ENCODE data around the gene TMEM209.
A peak's percentile ranks its signal among the peaks of the same experiment; 100 is the strongest.

The TMEM209 gene

GRCh38 chr7:130143986-130144311 lies 61.3 kb downstream of the TMEM209 start:
- no peak overlapping the region for H3K4me2 ChIP-seq (ENCODE audit: insufficient read depth, low read length, poor library complexity, severe bottlenecking)
- no peak overlapping the region for H3K4ac ChIP-seq (ENCODE audit: low read length)
- H3K23ac ChIP-seq (ENCODE audit: low read depth, low read length, poor library complexity) = no peak overlapping the region
- no peak for DNase-seq (ENCODE audit: low spot score)
- no peak overlapping the region for H3K9ac ChIP-seq (ENCODE audit: low read depth, low read length, poor library complexity)
- no peak overlapping the region for H2AFZ ChIP-seq (ENCODE audit: low read length)
- peaks cover 0 to 14% of the 10 kb centered on the region in 2 donors for H3K36me3 ChIP-seq (replicated peaks in 1 of 2; ENCODE audit: control insufficient read depth in 2 of 2, insufficient read depth in 2 of 2, low read length in 2 of 2)
- H3K27me3 ChIP-seq (ENCODE audit: control insufficient read depth in 3 of 3, insufficient read depth in 3 of 3, low read depth in 1 of 3, low read length in 3 of 3) = no peaks in the 10 kb centered on the region
- H2BK15ac ChIP-seq (ENCODE audit: low read length) = no peak overlapping the region
- H3K18ac ChIP-seq (ENCODE audit: low read length) = peak overlapping the region; percentile 15
- WGBS, 2 donors (ENCODE audit: extremely low coverage in 2 of 2, insufficient read length in 2 of 2, insufficient replicate concordance in 1 of 2) = no CpG with 5 or more reads among the region's 3 CpGs
- H3K4me1 ChIP-seq (ENCODE audit: control insufficient read depth in 2 of 2, insufficient read depth in 1 of 2, low read depth in 1 of 2, low read length in 2 of 2) = peaks cover 9 to 27% of the 10 kb centered on the region in 2 donors
- no peak overlapping the region for H3K14ac ChIP-seq (ENCODE audit: low read length)
- H2BK120ac ChIP-seq (ENCODE audit: low read depth, low read length) = no peak overlapping the region
- H2BK12ac ChIP-seq (ENCODE audit: low read length) = no peak overlapping the region
- H3K4me3 ChIP-seq (ENCODE audit: low read length in 2 of 2) = no peak overlapping the region
- no peak overlapping the region for H2AK5ac ChIP-seq (ENCODE audit: low read depth, low read length)
- no peak overlapping the region for H2BK5ac ChIP-seq (ENCODE audit: low read length)
- H4K91ac ChIP-seq (ENCODE audit: low read depth, low read length, poor library complexity) = no peak overlapping the region
- H4K8ac ChIP-seq (ENCODE audit: low read depth, low read length) = no peak overlapping the region
- no peak overlapping the region for H3K27ac ChIP-seq (replicated peaks; ENCODE audit: low read length)
- H3K9me3 ChIP-seq (replicated peaks in 1 of 2; ENCODE audit: control insufficient read depth in 2 of 2, insufficient read depth in 1 of 2, low read depth in 1 of 2, low read length in 2 of 2) = no peaks in the 10 kb centered on the region
- no peaks in the 10 kb centered on the region for H3K79me1 ChIP-seq (ENCODE audit: low read depth, low read length)

GRCh38 chr7:130143334-130143732 lies 61.9 kb downstream of the TMEM209 start:
- H2BK5ac ChIP-seq (ENCODE audit: low read length) = no peak overlapping the region
- H3K4ac ChIP-seq (ENCODE audit: low read length) = no peak overlapping the region
- DNase-seq (ENCODE audit: low spot score) = no peak
- no peaks in the 10 kb centered on the region for H3K79me1 ChIP-seq (ENCODE audit: low read depth, low read length)
- no peak overlapping the region for H3K4me2 ChIP-seq (ENCODE audit: insufficient read depth, low read length, poor library complexity, severe bottlenecking)
- no peak overlapping the region for H3K4me3 ChIP-seq (ENCODE audit: low read length in 2 of 2)
- no peak overlapping the region for H2BK15ac ChIP-seq (ENCODE audit: low read length)
- H2BK120ac ChIP-seq (ENCODE audit: low read depth, low read length) = no peak overlapping the region
- no peak overlapping the region for H3K14ac ChIP-seq (ENCODE audit: low read length)
- no peak overlapping the region for H2BK12ac ChIP-seq (ENCODE audit: low read length)
- no peak overlapping the region for H4K91ac ChIP-seq (ENCODE audit: low read depth, low read length, poor library complexity)
- no peaks in the 10 kb centered on the region for H3K9me3 ChIP-seq (replicated peaks in 1 of 2; ENCODE audit: control insufficient read depth in 2 of 2, insufficient read depth in 1 of 2, low read depth in 1 of 2, low read length in 2 of 2)
- H3K4me1 ChIP-seq (ENCODE audit: control insufficient read depth in 2 of 2, insufficient read depth in 1 of 2, low read depth in 1 of 2, low read length in 2 of 2) = peaks cover 9 to 27% of the 10 kb centered on the region in 2 donors
- no peak overlapping the region for H2AFZ ChIP-seq (ENCODE audit: low read length)
- H3K36me3 ChIP-seq (replicated peaks in 1 of 2; ENCODE audit: control insufficient read depth in 2 of 2, insufficient read depth in 2 of 2, low read length in 2 of 2) = peaks cover 0 to 15% of the 10 kb centered on the region in 2 donors
- no peak overlapping the region for H3K18ac ChIP-seq (ENCODE audit: low read length)
- no peak overlapping the region for H2AK5ac ChIP-seq (ENCODE audit: low read depth, low read length)
- no peak overlapping the region for H3K9ac ChIP-seq (ENCODE audit: low read depth, low read length, poor library complexity)
- no peak overlapping the region for H3K23ac ChIP-seq (ENCODE audit: low read depth, low read length, poor library complexity)
- no peak overlapping the region for H3K27ac ChIP-seq (replicated peaks; ENCODE audit: low read length)
- no peaks in the 10 kb centered on the region for H3K27me3 ChIP-seq (ENCODE audit: control insufficient read depth in 3 of 3, insufficient read depth in 3 of 3, low read depth in 1 of 3, low read length in 3 of 3)
- WGBS, 2 donors (ENCODE audit: extremely low coverage in 2 of 2, insufficient read length in 2 of 2, insufficient replicate concordance in 1 of 2) = no CpG with 5 or more reads among the region's 5 CpGs
- no peak overlapping the region for H4K8ac ChIP-seq (ENCODE audit: low read depth, low read length)

GRCh38 chr7:130142654-130143333 lies 62.4 kb downstream of the TMEM209 start:
- Histone ChIP-seq H3K4ac (ENCODE audit: low read length) (no peak overlapping the region), H3K4me2 (ENCODE audit: insufficient read depth, low read length, poor library complexity, severe bottlenecking) (no peak overlapping the region), H2AK5ac (ENCODE audit: low read depth, low read length) (peak overlapping the region; percentile 54), H3K23ac (ENCODE audit: low read depth, low read length, poor library complexity) (peak overlapping the region; percentile 19), H3K9ac (ENCODE audit: low read depth, low read length, poor library complexity) (no peak overlapping the region), H3K4me1 (ENCODE audit: control insufficient read depth in 2 of 2, insufficient read depth in 1 of 2, low read depth in 1 of 2, low read length in 2 of 2) (peaks cover 9 to 27% of the 10 kb centered on the region in 2 donors), H2BK12ac (ENCODE audit: low read length) (peak overlapping the region; percentile 17), H4K91ac (ENCODE audit: low read depth, low read length, poor library complexity) (no peak overlapping the region), H2BK15ac (ENCODE audit: low read length) (peak overlapping the region; percentile 37), H3K79me1 (ENCODE audit: low read depth, low read length) (no peaks in the 10 kb centered on the region), H3K14ac (ENCODE audit: low read length) (no peak overlapping the region), H3K27ac (replicated peaks; ENCODE audit: low read length) (peak overlapping the region; percentile 89), H3K27me3 (ENCODE audit: control insufficient read depth in 3 of 3, insufficient read depth in 3 of 3, low read depth in 1 of 3, low read length in 3 of 3) (no peaks in the 10 kb centered on the region), H3K18ac (ENCODE audit: low read length) (peak overlapping the region; percentile 69), H3K36me3 (replicated peaks in 1 of 2; ENCODE audit: control insufficient read depth in 2 of 2, insufficient read depth in 2 of 2, low read length in 2 of 2) (peaks cover 0 to 18% of the 10 kb centered on the region in 2 donors), H4K8ac (ENCODE audit: low read depth, low read length) (peak overlapping the region; percentile 17), H2BK5ac (ENCODE audit: low read length) (peak overlapping the region; percentile 62), H3K9me3 (replicated peaks in 1 of 2; ENCODE audit: control insufficient read depth in 2 of 2, insufficient read depth in 1 of 2, low read depth in 1 of 2, low read length in 2 of 2) (no peaks in the 10 kb centered on the region), H2BK120ac (ENCODE audit: low read depth, low read length) (peak overlapping the region; percentile 58), H2AFZ (ENCODE audit: low read length) (no peak overlapping the region), H3K4me3 (ENCODE audit: low read length in 2 of 2) (no peak overlapping the region)
- WGBS, 2 donors (ENCODE audit: extremely low coverage in 2 of 2, insufficient read length in 2 of 2, insufficient replicate concordance in 1 of 2) = no CpG with 5 or more reads among the region's 14 CpGs
- DNase-seq (ENCODE audit: low spot score) = no peak

- H3K4ac ChIP-seq (ENCODE audit: low read length) = peak overlapping the region; percentile 32
- H3K4me1 ChIP-seq (ENCODE audit: control insufficient read depth in 2 of 2, insufficient read depth in 1 of 2, low read depth in 1 of 2, low read length in 2 of 2) = peaks cover 9 to 27% of the 10 kb centered on the region in 2 donors
- H3K9me3 ChIP-seq (replicated peaks in 1 of 2; ENCODE audit: control insufficient read depth in 2 of 2, insufficient read depth in 1 of 2, low read depth in 1 of 2, low read length in 2 of 2) = no peaks in the 10 kb centered on the region
- H3K27ac ChIP-seq (replicated peaks; ENCODE audit: low read length) = peak overlapping the region; percentile 89
- peak overlapping the region; percentile 37 for H2BK15ac ChIP-seq (ENCODE audit: low read length)
- no peaks in the 10 kb centered on the region for H3K79me1 ChIP-seq (ENCODE audit: low read depth, low read length)
- peak overlapping the region; percentile 54 for H2AK5ac ChIP-seq (ENCODE audit: low read depth, low read length)
- peak overlapping the region; percentile 84 for H3K18ac ChIP-seq (ENCODE audit: low read length)
- DNase-seq (ENCODE audit: low spot score) = no peak
- H3K27me3 ChIP-seq (ENCODE audit: control insufficient read depth in 3 of 3, insufficient read depth in 3 of 3, low read depth in 1 of 3, low read length in 3 of 3) = no peaks in the 10 kb centered on the region
- WGBS, 2 donors (ENCODE audit: extremely low coverage in 2 of 2, insufficient read length in 2 of 2, insufficient replicate concordance in 1 of 2) = no CpG with 5 or more reads among the region's 17 CpGs
- H4K91ac ChIP-seq (ENCODE audit: low read depth, low read length, poor library complexity) = peak overlapping the region; percentile 47
- H2BK5ac ChIP-seq (ENCODE audit: low read length) = peak overlapping the region; percentile 62
- peak overlapping the region; percentile 58 for H2BK120ac ChIP-seq (ENCODE audit: low read depth, low read length)
- H2AFZ ChIP-seq (ENCODE audit: low read length) = peak overlapping the region; percentile 78
- no peak overlapping the region for H3K23ac ChIP-seq (ENCODE audit: low read depth, low read length, poor library complexity)
- H3K9ac ChIP-seq (ENCODE audit: low read depth, low read length, poor library complexity) = peak overlapping the region; percentile 38
- H4K8ac ChIP-seq (ENCODE audit: low read depth, low read length) = peak overlapping the region; percentile 75
- peak overlapping the region; percentile 79 for H3K14ac ChIP-seq (ENCODE audit: low read length)
- peak overlapping the region; percentile 34 for H3K4me2 ChIP-seq (ENCODE audit: insufficient read depth, low read length, poor library complexity, severe bottlenecking)
- peak overlapping the region; percentile 17 for H2BK12ac ChIP-seq (ENCODE audit: low read length)
- peaks cover 0 to 26% of the 10 kb centered on the region in 2 donors for H3K36me3 ChIP-seq (replicated peaks in 1 of 2; ENCODE audit: control insufficient read depth in 2 of 2, insufficient read depth in 2 of 2, low read length in 2 of 2)
- H3K4me3 ChIP-seq (ENCODE audit: low read length in 2 of 2) = no peak overlapping the region
Measured at GRCh38 chr7:130141884-130142653, 63.1 kb downstream of the TMEM209 start.

Measured in neuronal stem cell (in vitro differentiated cells).